HepG2 (cell line): ENCODE results near the gene ELP1. TPM values are rescaled to one million over a fixed set of nuclear protein-coding genes. Genes with fewer than 3 reads are reported as not detected.

ENCODE experiments used
- ATAC-seq: fragments of 200-7000 bp; cut with Tn5 transposase; 3 replicates; pipeline ENCODE4 v1.9.1; 2020; ENCODE audit warnings: mild to moderate bottlenecking, moderate library complexity
- BruUV-seq: library from RNA; stranded (reverse); fragments of 400-500 nt; replicated peaks from 2 replicates; lab custom pipeline; 2021; lab: Mats Ljungman, UMichigan
- CTCF ChIA-PET: fragments of 300-600 bp; formaldehyde crosslinking; extraction: SDS; loops from one replicate; lab custom pipeline; 2021; ENCODE audit warnings: low total read pairs, inconsistent platforms, low intra/inter-chr PET ratio; lab: Yijun Ruan, JAX
- POLR2A ChIA-PET: fragments of 350-600 bp; sonication (Branson Sonifier 250); formaldehyde crosslinking; loops from one replicate; lab custom pipeline; 2020; ENCODE audit warnings: antibody characterized with exemption, inconsistent platforms; lab: Yijun Ruan, JAX
- DNase-seq: peaks from one replicate; pipeline ENCODE4 v3.0.0-alpha.2; 2015; ENCODE audit warnings: low spot score
- FAIRE-seq: peaks from 3 replicates; lab custom pipeline; 2011; peaks lifted over from hg19 to GRCh38; lab: Jason Lieb, UNC
- H2AFZ ChIP-seq: one replicate; pipeline ENCODE4 v1.6.1; 2011; ENCODE audit warnings: low read length, inconsistent platforms
- H3K27ac ChIP-seq: fragments of 300-600 bp; 3 replicates; pipeline ENCODE4 v1.8.0; 2011; ENCODE audit warnings: mixed run types, mild to moderate bottlenecking, mixed read lengths, low read length, inconsistent platforms; ENCODE audit not compliant: insufficient read depth; ENCODE audit errors: extremely low read length
- H3K27me3 ChIP-seq, 2 experiments: fragments of 200-600 bp in 1 of 2; 2 replicates in 1 of 2; 3 replicates in 1 of 2; pipeline versions ENCODE4 v1.6.0 to v1.8.0; 2011; ENCODE audit warnings: low read length in 2 of 2, mild to moderate bottlenecking in 2 of 2, moderate library complexity in 2 of 2, inconsistent platforms in 1 of 2; ENCODE audit not compliant: insufficient read depth in 2 of 2, control insufficient read depth in 1 of 2
- H3K36me3 ChIP-seq, 2 experiments: fragments of 200-600 bp in 1 of 2; replicated peaks in 1 of 2; 2 replicates in 1 of 2; 3 replicates in 1 of 2; pipeline versions ENCODE4 v1.5.1 to v1.8.0; 2011; ENCODE audit warnings: low read length in 2 of 2, inconsistent platforms in 1 of 2; ENCODE audit not compliant: insufficient read depth in 2 of 2, control insufficient read depth in 1 of 2
- H3K4me1 ChIP-seq: 2 replicates; pipeline ENCODE4 v1.5.1; 2012; ENCODE audit warnings: low read length, inconsistent platforms; ENCODE audit not compliant: insufficient read depth
- H3K4me2 ChIP-seq: 2 replicates; pipeline ENCODE4 v1.6.0; 2011; ENCODE audit warnings: low read depth, low read length, inconsistent platforms
- H3K4me3 ChIP-seq, 3 experiments: fragments of 200-600 bp in 1 of 3; sonication (generic), shearing (Covaris generic) in 1 of 3; replicated peaks in 1 of 3; 2 replicates each; pipeline ENCODE4 v1.5.1; 2011 to 2016; ENCODE audit warnings: low read length in 3 of 3, inconsistent platforms in 2 of 3, low read depth in 2 of 3, mild to moderate bottlenecking in 2 of 3, control low read depth in 1 of 3, mixed read lengths in 1 of 3; ENCODE audit not compliant: insufficient read depth in 1 of 3
- H3K79me2 ChIP-seq: one replicate; pipeline ENCODE4 v1.6.1; 2011; ENCODE audit warnings: low read length, inconsistent platforms; ENCODE audit not compliant: insufficient read depth
- H3K9ac ChIP-seq: 2 replicates; pipeline ENCODE4 v1.6.0; 2011; ENCODE audit warnings: mild to moderate bottlenecking, low read depth, low read length, inconsistent platforms; ENCODE audit not compliant: insufficient read depth
- H3K9me3 ChIP-seq: 2 replicates; pipeline ENCODE4 v1.5.1; 2012; ENCODE audit warnings: mild to moderate bottlenecking, low read length
- H4K20me1 ChIP-seq: 2 replicates; pipeline ENCODE4 v1.6.0; 2011; ENCODE audit warnings: inconsistent platforms, mild to moderate bottlenecking, low read length, moderate library complexity; ENCODE audit not compliant: insufficient read depth
- AGO1 ChIP-seq: fragments of 200-400 bp; formaldehyde crosslinking; IDR thresholded peaks from 2 replicates; pipeline ENCODE4 v1.6.1; 2017; ENCODE audit warnings: mild to moderate bottlenecking, low read depth, low read length, moderate library complexity; ENCODE audit not compliant: poor library complexity, severe bottlenecking
- CHD2 ChIP-seq: IDR thresholded peaks from 2 replicates; pipeline ENCODE4 v1.6.1; 2011; ENCODE audit warnings: low read depth, low read length, improper control_type of control experiment
- MAFK ChIP-seq, 2 experiments: IDR thresholded peaks in 1 of 2; conservative IDR thresholded peaks in 1 of 2; 2 replicates each; pipeline ENCODE4 v1.6.1; 2011; ENCODE audit warnings: improper control_type of control experiment in 2 of 2, low read length in 2 of 2
- MED8 ChIP-seq: sonication (generic); formaldehyde crosslinking; IDR thresholded peaks from 2 replicates; pipeline ENCODE4 v1.8.1; 2023; ENCODE audit warnings: mild to moderate bottlenecking, missing genetic modification reagents; ENCODE audit not compliant: insufficient replicate concordance
- NR2F2 ChIP-seq: IDR thresholded peaks from 2 replicates; pipeline ENCODE4 v1.6.1; 2012; ENCODE audit warnings: low read depth, inconsistent platforms, borderline replicate concordance
- SIX1 ChIP-seq: sonication (generic); formaldehyde crosslinking; IDR thresholded peaks from 2 replicates; pipeline ENCODE4 v1.4.0; 2020; ENCODE audit warnings: missing genetic modification reagents, borderline replicate concordance
- TGIF2 ChIP-seq: IDR thresholded peaks from 2 replicates; pipeline ENCODE4 v1.6.1; 2016; ENCODE audit warnings: control low read depth, missing compliant biosample characterization
- YY1 ChIP-seq: IDR thresholded peaks from 2 replicates; pipeline ENCODE4 v1.6.1; 2011; ENCODE audit warnings: low read length, low read depth, moderate library complexity, mild to moderate bottlenecking; ENCODE audit not compliant: insufficient read depth, insufficient replicate concordance
- ZBTB40 ChIP-seq, 2 experiments: fragments of 450-650 bp in 1 of 2; sonication (generic) in 1 of 2; formaldehyde crosslinking in 1 of 2; IDR thresholded peaks; 2 replicates each; pipeline versions ENCODE4 v1.6.1 to v1.8.0; 2016 to 2022; ENCODE audit warnings: antibody characterized with exemption in 1 of 2, mild to moderate bottlenecking in 1 of 2, missing genetic modification reagents in 1 of 2
- ZBTB8A ChIP-seq: sonication (generic); formaldehyde crosslinking; IDR thresholded peaks from 2 replicates; pipeline ENCODE4 v1.4.0; 2020; ENCODE audit warnings: mild to moderate bottlenecking, low read depth, missing genetic modification reagents, borderline replicate concordance
- WGBS: methylation state at CpG from one replicate; pipeline ENCODE4 v1.1.6; 2017; ENCODE audit warnings: low lambda C conversion rate; 5-methylcytosine and 5-hydroxymethylcytosine counted together
- in situ Hi-C: cut with HindIII; loops from 2 replicates; pipeline ENCODE4 v1.10.0; 2017; ENCODE audit warnings: low pct_unique_long_range_greater_than_20kb; ENCODE audit not compliant: extremely low pct_ligation_motif_present
- intact Hi-C: fragments of 100-400 bp; cut with micrococcal nuclease; formaldehyde crosslinking; loops from one replicate; pipeline ENCODE4 v1.10.0; 2022; ENCODE audit not compliant: unreplicated experiment
- polyA plus RNA-seq, 8 experiments: library from polyadenylated mRNA; depleted of rRNA in 3 of 8; stranded (reverse) in 7 of 8; unstranded in 1 of 8; fragments of >200 nt; fragmentation: Illumina TruSeq in 4 of 8; extraction: Trizol in 4 of 8; gene quantifications; 2 replicates each; pipeline versions ENCODE4 v1.2.1 to v1.2.3, GENCODE V29; 2011 to 2016; ENCODE audit warnings: low read depth in 4 of 8, missing spikeins in 1 of 8, mixed read lengths in 1 of 8; ENCODE audit not compliant: insufficient read depth in 1 of 8
- total RNA-seq, 5 experiments: library from RNA; depleted of rRNA; stranded (reverse); fragments of >200 nt; fragmentation: Illumina TruSeq; extraction: Trizol; gene quantifications; 2 replicates each; pipeline ENCODE4 v1.2.3, GENCODE V29; 2016; ENCODE audit warnings: low read depth in 1 of 5

The ELP1 gene
- total and polyA plus RNA-seq, 2 of the 13 experiments (the other 11 are each of a cell fraction or from before 2014, with no cell fraction given): 157 to 275 TPM

- H3K36me3 ChIP-seq: no peaks in the 10 kb centered on the region
- no peak overlapping the region for H3K4me2 ChIP-seq
- 55% methylated on average over 1 of the region's 1 CpG for WGBS
- H3K9me3 ChIP-seq: no peaks in the 10 kb centered on the region
- H3K4me3 ChIP-seq: no peak overlapping the region
- H2AFZ ChIP-seq: no peak overlapping the region
- POLR2A ChIA-PET: no interaction called here
- H3K27ac ChIP-seq: no peak overlapping the region
- ATAC-seq: no peak
- intact Hi-C loops: no loop called here
- no peak for DNase-seq
- no peak for TF ChIP-seq ZBTB40 (IDR thresholded peaks at IDR 0.05)
- no peak for TF ChIP-seq ZBTB40 (CRISPR knock-in tag; IDR thresholded peaks at IDR 0.05)
- no peak for TF ChIP-seq TGIF2 (CRISPR knock-in tag)
- TF ChIP-seq ZBTB8A (CRISPR knock-in tag): no peak
- no peak for TF ChIP-seq MAFK (conservative IDR thresholded peaks at IDR 0.05 in 1 of 2, IDR thresholded peaks at IDR 0.05 in 1 of 2; ENCODE audit: low read length in 2 of 2)
- TF ChIP-seq CHD2: no peak
- no peak for TF ChIP-seq NR2F2
- no peak for TF ChIP-seq MED8
- no peak for TF ChIP-seq AGO1
- TF ChIP-seq YY1: no peak
- no peak for TF ChIP-seq SIX1 (CRISPR knock-in tag)
- TF ChIP-seq, all 625 proteins: peak for 0
- Histone ChIP-seq H3K4me1 (peaks cover 24% of the 10 kb centered on the region), H3K79me2 (no peaks in the 10 kb centered on the region), H3K9ac (no peak overlapping the region), H4K20me1 (no peaks in the 10 kb centered on the region), H3K27me3 (no peaks in the 10 kb centered on the region)
- FAIRE-seq: no peak
- in situ Hi-C loops: no loop called here
- no TSS peak for BruUV-seq
- CTCF ChIA-PET: no interaction called here
Observed at GRCh38 chr9:108831496-108832178, 102.3 kb downstream of the ELP1 start.
